Mesenchymal stem cell (in vitro differentiated cells and primary cell): ENCODE measurements around the gene TCAF1.

ENCODE experiments used
- DNase-seq: peaks from one replicate; pipeline ENCODE4 v3.0.0-alpha.2; 2013
- H2AFZ ChIP-seq: one replicate; pipeline ENCODE4 v1.6.1; 2013; ENCODE audit warnings: low read depth, mild to moderate bottlenecking, control low read depth, inconsistent platforms, low read length, moderate library complexity
- H2AK5ac ChIP-seq: 2 replicates; pipeline ENCODE4 v1.6.1; 2013; ENCODE audit warnings: low read length, moderate library complexity, mild to moderate bottlenecking, inconsistent platforms; ENCODE audit not compliant: severe bottlenecking
- H2BK120ac ChIP-seq: one replicate; pipeline ENCODE4 v1.6.1; 2013; ENCODE audit warnings: low read depth, mild to moderate bottlenecking, inconsistent platforms, low read length, moderate library complexity
- H2BK12ac ChIP-seq, 2 experiments: one replicate each; pipeline ENCODE4 v1.6.1; 2013; ENCODE audit warnings: inconsistent platforms in 2 of 2, low read length in 2 of 2, mild to moderate bottlenecking in 2 of 2, moderate library complexity in 2 of 2, control low read depth in 1 of 2
- H2BK15ac ChIP-seq: one replicate; pipeline ENCODE4 v1.6.1; 2013; ENCODE audit warnings: mild to moderate bottlenecking, low read depth, inconsistent platforms; ENCODE audit not compliant: poor library complexity, severe bottlenecking
- H2BK5ac ChIP-seq: 2 replicates; pipeline ENCODE4 v1.6.1; 2013; ENCODE audit warnings: low read depth, mild to moderate bottlenecking, low read length, control low read depth, inconsistent platforms; ENCODE audit not compliant: poor library complexity, severe bottlenecking
- H3K14ac ChIP-seq, 2 experiments: one replicate each; pipeline ENCODE4 v1.6.1; 2013; ENCODE audit warnings: inconsistent platforms in 2 of 2, low read length in 2 of 2, control low read depth in 1 of 2, mild to moderate bottlenecking in 1 of 2, moderate library complexity in 1 of 2
- H3K18ac ChIP-seq, 2 experiments: one replicate each; pipeline ENCODE4 v1.6.1; 2013; ENCODE audit warnings: inconsistent platforms in 2 of 2, low read length in 2 of 2, control low read depth in 1 of 2, low read depth in 1 of 2, mild to moderate bottlenecking in 1 of 2
- H3K23ac ChIP-seq, 2 experiments: one replicate each; pipeline ENCODE4 v1.6.1; 2013; ENCODE audit warnings: inconsistent platforms in 2 of 2, low read length in 2 of 2, mild to moderate bottlenecking in 2 of 2, moderate library complexity in 2 of 2, control low read depth in 1 of 2
- H3K27ac ChIP-seq: 2 replicates; pipeline ENCODE4 v1.5.1; 2013; ENCODE audit warnings: mild to moderate bottlenecking, moderate library complexity, low read length, control low read depth, inconsistent platforms; ENCODE audit not compliant: poor library complexity, severe bottlenecking
- H3K27me3 ChIP-seq, 2 experiments: 2 replicates each; pipeline versions ENCODE4 v1.6.1 to v1.7.0; 2013; ENCODE audit warnings: low read length in 2 of 2, mild to moderate bottlenecking in 2 of 2, moderate library complexity in 2 of 2, control low read depth in 1 of 2, inconsistent platforms in 1 of 2; ENCODE audit not compliant: control insufficient read depth in 1 of 2, insufficient read depth in 1 of 2
- H3K36me3 ChIP-seq, 2 experiments: 2 replicates each; pipeline versions ENCODE4 v1.6.1 to v1.7.0; 2013; ENCODE audit warnings: low read length in 2 of 2, control low read depth in 1 of 2, inconsistent platforms in 1 of 2, low read depth in 1 of 2, mild to moderate bottlenecking in 1 of 2; ENCODE audit not compliant: insufficient read depth in 2 of 2, control insufficient read depth in 1 of 2
- H3K4ac ChIP-seq, 2 experiments: one replicate each; pipeline ENCODE4 v1.6.1; 2013; ENCODE audit warnings: inconsistent platforms in 2 of 2, low read length in 2 of 2, mild to moderate bottlenecking in 2 of 2, moderate library complexity in 2 of 2, control low read depth in 1 of 2, low read depth in 1 of 2
- H3K4me1 ChIP-seq: 2 replicates; pipeline ENCODE4 v1.6.1; 2013; ENCODE audit warnings: low read depth, low read length, control low read depth; ENCODE audit not compliant: control insufficient read depth, insufficient read depth
- H3K4me2 ChIP-seq: 2 replicates; pipeline ENCODE4 v1.6.1; 2013; ENCODE audit warnings: low read length, mild to moderate bottlenecking, inconsistent platforms; ENCODE audit not compliant: poor library complexity, severe bottlenecking
- H3K4me3 ChIP-seq, 2 experiments: 2 replicates each; pipeline versions ENCODE4 v1.5.1 to v1.7.0; 2013; ENCODE audit warnings: low read length in 2 of 2, mild to moderate bottlenecking in 2 of 2, control low read depth in 1 of 2, low read depth in 1 of 2; ENCODE audit not compliant: insufficient read depth in 1 of 2
- H3K79me1 ChIP-seq: replicated peaks from 2 replicates; pipeline ENCODE4 v1.6.1; 2013; ENCODE audit warnings: mild to moderate bottlenecking, control low read depth, low read length, inconsistent platforms; ENCODE audit not compliant: poor library complexity, severe bottlenecking
- H3K9ac ChIP-seq: 2 replicates; pipeline ENCODE4 v1.7.0; 2013; ENCODE audit warnings: mild to moderate bottlenecking, low read length, moderate library complexity
- H3K9me3 ChIP-seq: 2 replicates; pipeline ENCODE4 v1.7.0; 2013; ENCODE audit warnings: mild to moderate bottlenecking, low read length; ENCODE audit not compliant: control insufficient read depth
- H4K8ac ChIP-seq: one replicate; pipeline ENCODE4 v1.6.1; 2013; ENCODE audit warnings: inconsistent platforms, mild to moderate bottlenecking, low read length, moderate library complexity
- H4K91ac ChIP-seq: one replicate; pipeline ENCODE4 v1.6.1; 2013; ENCODE audit warnings: mild to moderate bottlenecking, low read length, inconsistent platforms
- WGBS: methylation state at CpG from one replicate; pipeline ENCODE4 v1.1.7; 2013; ENCODE audit warnings: mixed read lengths; 5-methylcytosine and 5-hydroxymethylcytosine counted together

The TCAF1 gene

GRCh38 chr7:143945423-143945822 is 43.4 kb upstream of the TCAF1 start:
- Histone ChIP-seq H3K36me3 (no peaks in the 10 kb centered on the region), H3K27me3 (no peaks in the 10 kb centered on the region), H2BK5ac (no peak overlapping the region), H3K4me2 (no peak overlapping the region), H3K23ac (no peak overlapping the region), H3K18ac (no peak overlapping the region), H2BK15ac (no peak overlapping the region), H3K4ac (no peak overlapping the region), H2BK120ac (no peak overlapping the region), H3K14ac (no peak overlapping the region), H3K9me3 (peaks cover 9% of the 10 kb centered on the region), H3K4me1 (no peaks in the 10 kb centered on the region), H3K27ac (no peak overlapping the region), H4K8ac (no peak overlapping the region), H4K91ac (no peak overlapping the region), H3K4me3 (no peak overlapping the region), H2AFZ (no peak overlapping the region), H2AK5ac (no peak overlapping the region), H2BK12ac (no peak overlapping the region), H3K79me1 (no peaks in the 10 kb centered on the region), H3K9ac (no peak overlapping the region)
- WGBS: 97% methylated on average over 3 of the region's 4 CpGs
- no peak for DNase-seq

- no peak overlapping the region for H3K23ac ChIP-seq
- no peak overlapping the region for H4K8ac ChIP-seq
- no peak overlapping the region for H3K9ac ChIP-seq
- H3K4ac ChIP-seq: no peak overlapping the region
- WGBS: 81% methylated on average over 2 of the region's 5 CpGs
- H4K91ac ChIP-seq: no peak overlapping the region
- no peaks in the 10 kb centered on the region for H3K79me1 ChIP-seq
- H3K18ac ChIP-seq: no peak overlapping the region
- H2BK12ac ChIP-seq: no peak overlapping the region
- H3K27me3 ChIP-seq: no peaks in the 10 kb centered on the region
- no peaks in the 10 kb centered on the region for H3K36me3 ChIP-seq
- no peak overlapping the region for H3K27ac ChIP-seq
- no peak overlapping the region for H3K4me2 ChIP-seq
- H3K4me1 ChIP-seq: peaks cover 3% of the 10 kb centered on the region
- H2BK120ac ChIP-seq: no peak overlapping the region
- no peak overlapping the region for H2BK15ac ChIP-seq
- H3K9me3 ChIP-seq: no peaks in the 10 kb centered on the region
- no peak overlapping the region for H2BK5ac ChIP-seq
- no peak overlapping the region for H2AK5ac ChIP-seq
- H2AFZ ChIP-seq: no peak overlapping the region
- DNase-seq: no peak
- H3K14ac ChIP-seq: no peak overlapping the region
- no peak overlapping the region for H3K4me3 ChIP-seq
Observed at GRCh38 chr7:143938379-143939243, 36.6 kb upstream of the TCAF1 start.

GRCh38 chr7:143936087-143937009 is 34.4 kb upstream of the TCAF1 start:
- no peaks in the 10 kb centered on the region for H3K9me3 ChIP-seq
- H2BK120ac ChIP-seq: no peak overlapping the region
- no peak overlapping the region for H3K18ac ChIP-seq
- H3K14ac ChIP-seq: no peak overlapping the region
- H3K9ac ChIP-seq: no peak overlapping the region
- WGBS: 74% methylated on average over 2 of the region's 4 CpGs
- peak; percentile 65 for DNase-seq
- H3K4me1 ChIP-seq: peaks cover 3% of the 10 kb centered on the region
- H2AK5ac ChIP-seq: no peak overlapping the region
- H3K4ac ChIP-seq: no peak overlapping the region
- H3K36me3 ChIP-seq: no peaks in the 10 kb centered on the region
- no peak overlapping the region for H3K4me3 ChIP-seq
- no peak overlapping the region for H2BK5ac ChIP-seq
- H2BK12ac ChIP-seq: no peak overlapping the region
- no peak overlapping the region for H4K8ac ChIP-seq
- no peak overlapping the region for H3K27ac ChIP-seq
- no peak overlapping the region for H2AFZ ChIP-seq
- no peak overlapping the region for H4K91ac ChIP-seq
- H3K23ac ChIP-seq: no peak overlapping the region
- H2BK15ac ChIP-seq: no peak overlapping the region
- no peak overlapping the region for H3K4me2 ChIP-seq
- no peaks in the 10 kb centered on the region for H3K27me3 ChIP-seq
- no peaks in the 10 kb centered on the region for H3K79me1 ChIP-seq
